Measurements from ENCODE around the gene ZNF335. TPM values are rescaled to one million over a fixed set of nuclear protein-coding genes. Genes with fewer than 3 reads are reported as not detected.
A peak's percentile ranks its signal among the peaks of the same experiment; 100 is the strongest.
"Not testable (repeated sequence)": the region's sequence is repeated elsewhere in the genome, so short reads cannot be mapped to it uniquely, and the experiment has no call there.

Gene ZNF335
- polyA plus RNA-seq, 3 donors = 10.4 to 18.5 (median 14.4) TPM

- no peak for DNase-seq (ENCODE audit: extremely low read depth in 1 of 11, low read depth in 9 of 11, low spot score in 4 of 11)
Measured at GRCh38 chr20:46006022-46006705, 34.2 kb upstream of the ZNF335 start.

- no peak for DNase-seq (ENCODE audit: extremely low read depth in 1 of 11, low read depth in 9 of 11, low spot score in 4 of 11)
Measured at GRCh38 chr20:46004889-46005473, 33.0 kb upstream of the ZNF335 start.

GRCh38 chr20:46004187-46004586 is 32.2 kb upstream of the ZNF335 start:
- no peak for DNase-seq (ENCODE audit: extremely low read depth in 1 of 11, low read depth in 9 of 11, low spot score in 4 of 11)

- no peak for DNase-seq (ENCODE audit: extremely low read depth in 1 of 11, low read depth in 9 of 11, low spot score in 4 of 11)
Measured at GRCh38 chr20:46002008-46002407, 30.0 kb upstream of the ZNF335 start.

- DNase-seq (ENCODE audit: extremely low read depth in 1 of 11, low read depth in 9 of 11, low spot score in 4 of 11) = no peak
Measured at GRCh38 chr20:46001498-46001897, 29.5 kb upstream of the ZNF335 start.

GRCh38 chr20:46000262-46000996 is 28.4 kb upstream of the ZNF335 start:
- DNase-seq (ENCODE audit: extremely low read depth in 1 of 11, low read depth in 9 of 11, low spot score in 4 of 11) = no peak

GRCh38 chr20:45999557-46000261 is 27.7 kb upstream of the ZNF335 start:
- no peak for DNase-seq (ENCODE audit: extremely low read depth in 1 of 11, low read depth in 9 of 11, low spot score in 4 of 11)

- no peak for DNase-seq (ENCODE audit: extremely low read depth in 1 of 11, low read depth in 9 of 11, low spot score in 4 of 11)
Measured at GRCh38 chr20:45998761-45999160, 26.8 kb upstream of the ZNF335 start.

GRCh38 chr20:45998337-45998736 is 26.3 kb upstream of the ZNF335 start:
- no peak for DNase-seq (ENCODE audit: extremely low read depth in 1 of 11, low read depth in 9 of 11, low spot score in 4 of 11)

GRCh38 chr20:45997187-45997586 is 25.2 kb upstream of the ZNF335 start:
- DNase-seq (ENCODE audit: extremely low read depth in 1 of 11, low read depth in 9 of 11, low spot score in 4 of 11) = no peak

- DNase-seq (ENCODE audit: extremely low read depth in 1 of 11, low read depth in 9 of 11, low spot score in 4 of 11) = not testable (repeated sequence)
Measured at GRCh38 chr20:45995495-45996097, 23.6 kb upstream of the ZNF335 start.

GRCh38 chr20:45994761-45995493 is 22.9 kb upstream of the ZNF335 start:
- DNase-seq (ENCODE audit: extremely low read depth in 1 of 11, low read depth in 9 of 11, low spot score in 4 of 11) = no peak

- DNase-seq (ENCODE audit: extremely low read depth in 1 of 11, low read depth in 9 of 11, low spot score in 4 of 11) = no peak
Measured at GRCh38 chr20:45993197-45993951, 21.4 kb upstream of the ZNF335 start.

- no peak for DNase-seq (ENCODE audit: extremely low read depth in 1 of 11, low read depth in 9 of 11, low spot score in 4 of 11)
Measured at GRCh38 chr20:45991616-45992015, 19.6 kb upstream of the ZNF335 start.

GRCh38 chr20:45988830-45989229 is 16.8 kb upstream of the ZNF335 start:
- DNase-seq (ENCODE audit: extremely low read depth in 1 of 11, low read depth in 9 of 11, low spot score in 4 of 11) = not testable (repeated sequence)

- peak in 2 of 11 donors; percentile 31 to 47 for DNase-seq (ENCODE audit: extremely low read depth in 1 of 11, low read depth in 9 of 11, low spot score in 4 of 11)
Measured at GRCh38 chr20:45987108-45987780, 15.2 kb upstream of the ZNF335 start.

GRCh38 chr20:45985573-45985972 is 13.6 kb upstream of the ZNF335 start:
- DNase-seq (ENCODE audit: extremely low read depth in 1 of 11, low read depth in 9 of 11, low spot score in 4 of 11) = no peak
